Adipose tissue (tissue), 3 donors: ENCODE results near the gene SLC5A8. TPM values are rescaled to one million over a fixed set of nuclear protein-coding genes. Genes with fewer than 3 reads are reported as not detected.
"Not testable (repeated sequence)": the region's sequence is repeated elsewhere in the genome, so short reads cannot be mapped to it uniquely, and the experiment has no call there.

Source experiments
- H3K27ac ChIP-seq: one replicate; pipeline ENCODE4 v1.5.1; 2013; ENCODE audit warnings: low read depth, low read length
- WGBS, 3 donors: extraction: QIAGEN DNeasy Blood & Tissue Kit; methylation state at CpG; one replicate each; pipeline ENCODE4 v1.1.7; 2013; 5-methylcytosine and 5-hydroxymethylcytosine counted together
- polyA plus RNA-seq, 3 donors: library from polyadenylated mRNA; stranded (reverse); fragments of 200-250 nt; gene quantifications; one replicate each; pipeline ENCODE4 v1.2.3, GENCODE V29; 2013
- donor health status: healthy with polysubstance abuse.
- donor health status: Bipolar disorder and iron deficiency.
- donor health status: healthy.

The SLC5A8 gene
- polyA plus RNA-seq, 3 donors, result 0.02 TPM; not detected in 2

DNA sequence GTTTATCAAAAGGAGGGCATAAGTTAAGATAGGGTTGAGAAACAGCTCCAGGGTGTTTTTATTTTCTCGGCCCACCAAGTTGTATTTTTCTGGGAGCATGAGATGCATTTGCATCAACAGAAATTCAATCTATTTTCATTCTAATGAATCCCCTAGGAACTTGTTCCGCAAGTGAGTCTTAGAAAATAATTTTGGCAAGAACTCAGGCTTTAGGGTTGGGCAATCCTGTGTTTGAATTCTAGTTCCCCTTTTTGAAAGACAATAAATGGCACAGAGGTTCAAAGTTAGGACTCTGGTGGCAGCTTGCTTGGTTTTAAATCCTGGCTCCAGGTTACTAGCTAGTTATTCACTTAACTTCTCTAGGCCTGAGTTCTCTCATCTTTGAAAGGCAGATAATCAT is 23.7 kb downstream of the SLC5A8 start:
- H3K27ac ChIP-seq, result no peak overlapping the region
- WGBS, 3 donors, result 31 to 53% (median 39%) methylated on average over 2 of the region's 2 CpGs

DNA sequence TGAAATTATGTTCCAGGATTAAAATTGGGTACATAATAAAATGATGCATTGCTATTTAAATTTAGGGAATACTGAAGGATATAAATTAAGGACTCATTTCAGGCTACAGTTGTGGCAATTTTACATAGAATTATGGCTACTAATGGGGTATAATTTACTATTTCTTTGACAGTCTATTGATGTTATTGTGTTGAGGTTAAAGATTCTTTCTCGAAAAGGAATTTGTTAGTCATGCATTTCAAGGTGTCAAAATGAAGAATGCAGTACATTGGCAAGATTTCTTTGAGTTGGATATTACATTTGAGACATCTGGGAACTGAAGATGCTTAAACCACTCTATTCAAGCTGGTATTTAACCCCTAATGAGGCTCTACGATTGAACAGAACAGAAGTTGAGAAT is 28.3 kb downstream of the SLC5A8 start:
- no peak overlapping the region for H3K27ac ChIP-seq

DNA sequence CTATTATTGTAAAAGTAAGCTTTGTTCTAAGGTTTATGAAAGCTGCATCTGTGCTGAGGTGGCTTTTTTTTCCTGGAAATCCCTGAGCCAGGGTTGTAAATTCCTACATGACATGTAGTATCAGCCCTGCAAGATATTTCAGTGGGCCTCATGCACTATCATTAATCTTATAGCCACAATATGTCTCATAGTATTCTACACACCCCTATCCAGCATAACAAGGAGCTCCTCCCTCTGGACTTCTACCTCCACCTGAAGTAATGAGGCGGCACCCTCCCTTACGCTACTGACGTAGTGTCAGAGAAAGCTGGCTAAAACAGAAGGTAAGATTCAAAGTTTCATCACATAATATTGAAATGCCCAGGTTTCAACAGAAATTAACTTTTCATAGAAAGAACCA is 35.5 kb downstream of the SLC5A8 start:
- 54 to 84% (median 84%) methylated on average over 3 of the region's 3 CpGs for WGBS, 3 donors
- H3K27ac ChIP-seq, result no peak overlapping the region

More for the DNA sequence above, 28.3 kb downstream of the SLC5A8 start:
- WGBS, 3 donors, result 45 to 63% (median 52%) methylated on average over 2 of the region's 2 CpGs

- 79 to 88% (median 82%) methylated on average over 7 of the region's 7 CpGs for WGBS, 3 donors
These were observed 36.8 kb downstream of the SLC5A8 start for GRCh38 chr12:101173197-101173749.

DNA sequence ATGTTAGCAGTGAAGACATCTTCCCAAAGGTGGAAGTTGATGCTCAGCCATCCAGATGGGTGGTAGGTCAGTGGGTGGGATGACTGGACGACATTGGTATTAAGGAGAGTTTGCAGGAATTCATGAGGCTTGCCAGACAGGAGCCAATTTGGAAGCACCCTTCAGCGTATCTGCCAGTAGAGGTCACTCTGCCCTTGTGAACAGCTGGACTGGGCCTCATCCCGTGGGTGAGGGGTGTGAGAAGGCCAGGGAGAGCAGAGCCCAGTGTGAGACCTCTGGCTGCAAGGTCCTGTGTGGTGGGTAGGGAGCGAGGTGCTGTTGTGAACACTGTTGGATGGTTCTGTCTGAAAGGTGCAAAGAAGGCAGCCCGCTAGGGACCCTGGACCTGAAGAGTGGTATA is 37.7 kb downstream of the SLC5A8 start:
- no peak overlapping the region for H3K27ac ChIP-seq
- WGBS, 3 donors, result 30 to 47% (median 37%) methylated on average over 5 of the region's 5 CpGs

More at GRCh38 chr12:101173197-101173749, 36.8 kb downstream of the SLC5A8 start:
- H3K27ac ChIP-seq, result no peak overlapping the region

DNA sequence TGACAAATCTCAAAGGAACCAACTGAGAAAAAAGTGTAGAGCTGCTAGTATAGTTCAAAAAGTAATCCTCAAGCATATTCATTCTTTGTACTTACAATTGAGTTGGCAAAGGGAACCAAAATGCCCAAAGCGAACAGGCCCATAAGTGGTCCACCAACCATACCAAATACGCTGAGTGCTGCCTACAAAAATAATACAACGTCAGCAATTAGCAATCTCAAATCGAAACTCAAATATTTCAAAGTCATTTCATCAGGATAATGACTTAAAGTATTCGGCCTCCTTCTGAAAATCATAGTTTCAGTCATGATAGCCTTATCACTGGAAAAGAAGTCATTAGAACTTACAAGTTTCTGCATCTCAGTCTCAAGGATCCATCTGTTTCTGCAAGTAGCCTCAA is 42.0 kb downstream of the SLC5A8 start:
- no peak overlapping the region for H3K27ac ChIP-seq
- WGBS, 3 donors, result 81 to 90% (median 88%) methylated on average over 5 of the region's 5 CpGs

DNA sequence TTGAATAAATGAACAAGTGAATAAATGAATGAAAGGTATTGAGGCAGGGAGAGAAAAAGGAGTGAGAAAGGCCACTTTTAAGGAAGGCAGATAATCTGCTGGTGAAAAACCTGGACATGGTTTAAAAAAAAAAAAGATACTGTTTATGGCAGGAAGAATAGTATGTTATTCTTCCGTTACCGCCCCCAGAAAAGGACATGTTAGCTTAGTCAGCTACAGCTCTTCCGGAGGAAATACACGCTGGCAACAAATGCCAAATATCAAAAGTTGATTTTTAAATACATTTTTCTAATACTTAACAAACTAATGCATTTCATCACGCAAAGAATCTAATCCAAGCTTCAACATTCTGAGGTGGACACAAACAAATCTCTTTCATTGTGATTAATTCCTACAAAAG is 43.2 kb downstream of the SLC5A8 start:
- H3K27ac ChIP-seq, result no peak overlapping the region
- 62 to 76% (median 66%) methylated on average over 5 of the region's 5 CpGs for WGBS, 3 donors

DNA sequence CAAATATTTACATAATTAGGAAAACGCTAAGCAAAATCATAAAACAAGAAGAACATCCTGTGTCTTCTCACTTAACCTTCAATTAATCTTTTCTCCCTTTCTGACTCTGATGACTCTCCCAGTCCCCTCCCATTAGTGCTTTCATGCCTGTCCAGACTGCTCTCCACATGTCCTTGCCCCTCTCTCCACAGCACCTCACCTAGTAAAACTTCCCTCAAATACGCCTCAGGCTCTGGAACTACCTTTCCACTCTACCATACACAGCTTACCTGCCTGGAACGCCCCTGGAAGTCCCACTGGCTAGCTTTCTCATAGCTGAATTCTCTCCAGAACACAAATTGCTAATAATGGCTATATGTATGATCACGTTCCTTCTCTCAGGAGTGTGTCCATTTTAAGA is 44.7 kb downstream of the SLC5A8 start:
- no peak overlapping the region for H3K27ac ChIP-seq
- WGBS, 3 donors, result 57 to 76% (median 73%) methylated on average over 4 of the region's 4 CpGs

GRCh38 chr12:101145777-101146431 is 64.1 kb downstream of the SLC5A8 start:
- WGBS, 3 donors, result 84 to 89% (median 89%) methylated on average over 33 to 35 of the region's 35 CpGs
- H3K27ac ChIP-seq, result not testable (repeated sequence)

DNA sequence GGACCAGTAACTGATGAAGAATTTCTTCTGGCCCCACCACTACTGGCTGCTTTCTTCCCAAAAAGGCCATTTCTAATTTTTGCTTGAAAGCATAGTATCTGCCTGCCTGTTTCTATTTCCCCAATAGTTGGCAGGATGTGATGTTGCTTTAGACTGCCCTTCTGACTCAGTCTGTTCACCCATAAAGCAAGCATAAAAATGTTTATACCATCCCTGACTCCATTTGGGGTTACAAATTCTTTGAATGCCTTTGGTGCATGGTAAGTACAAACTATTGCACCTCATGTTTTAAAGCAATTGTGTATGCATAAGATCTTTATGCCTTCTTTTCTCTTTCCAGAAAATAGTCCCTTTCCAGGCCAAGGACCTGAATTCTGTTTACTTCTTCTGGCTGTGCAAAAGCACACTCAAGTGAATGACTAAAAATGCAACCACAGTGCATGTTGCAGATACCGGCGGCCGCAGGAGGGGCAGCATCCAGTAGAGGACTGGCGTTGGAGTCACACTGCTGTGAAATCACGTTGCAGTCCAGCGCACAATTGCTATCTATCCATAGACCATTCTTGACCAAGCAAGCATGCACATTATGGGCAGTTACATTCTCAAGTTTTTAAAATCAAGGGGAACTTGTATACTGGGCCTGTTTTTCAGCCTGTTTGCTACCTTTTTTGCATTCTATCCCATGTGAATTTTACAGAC is 82.4 kb downstream of the SLC5A8 start:
- no peak overlapping the region for H3K27ac ChIP-seq
- 81 to 90% (median 85%) methylated on average over 6 of the region's 6 CpGs for WGBS, 3 donors

DNA sequence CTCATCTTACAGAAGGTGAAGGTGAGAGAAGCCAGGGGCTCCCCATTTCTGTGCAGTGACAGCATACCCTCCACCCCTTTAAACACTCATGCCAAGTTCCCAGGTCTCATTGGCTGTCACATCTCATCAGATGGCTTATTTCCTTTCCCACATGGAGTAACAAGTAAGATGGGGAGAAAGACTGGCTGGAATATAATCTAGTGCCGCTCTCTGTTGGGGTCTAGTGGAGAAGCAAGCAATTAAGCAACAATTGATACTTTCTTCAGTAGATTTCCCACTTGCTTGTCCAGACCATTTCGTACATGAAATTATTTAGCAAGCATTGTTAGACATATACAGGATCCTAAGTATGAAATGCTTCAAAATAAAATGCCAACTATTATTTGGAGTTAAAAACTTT is 92.2 kb downstream of the SLC5A8 start:
- no peak overlapping the region for H3K27ac ChIP-seq
- WGBS, 3 donors, result 63 to 89% (median 84%) methylated on average over 2 of the region's 2 CpGs

GRCh38 chr12:101116911-101117310 is 93.1 kb downstream of the SLC5A8 start:
- WGBS, 3 donors, result 69 to 87% (median 87%) methylated on average over 4 of the region's 4 CpGs
- no peak overlapping the region for H3K27ac ChIP-seq

GRCh38 chr12:101115326-101115725 is 94.7 kb downstream of the SLC5A8 start:
- WGBS, 3 donors, result 65 to 77% (median 68%) methylated on average over 2 of the region's 2 CpGs
- H3K27ac ChIP-seq, result no peak overlapping the region

DNA sequence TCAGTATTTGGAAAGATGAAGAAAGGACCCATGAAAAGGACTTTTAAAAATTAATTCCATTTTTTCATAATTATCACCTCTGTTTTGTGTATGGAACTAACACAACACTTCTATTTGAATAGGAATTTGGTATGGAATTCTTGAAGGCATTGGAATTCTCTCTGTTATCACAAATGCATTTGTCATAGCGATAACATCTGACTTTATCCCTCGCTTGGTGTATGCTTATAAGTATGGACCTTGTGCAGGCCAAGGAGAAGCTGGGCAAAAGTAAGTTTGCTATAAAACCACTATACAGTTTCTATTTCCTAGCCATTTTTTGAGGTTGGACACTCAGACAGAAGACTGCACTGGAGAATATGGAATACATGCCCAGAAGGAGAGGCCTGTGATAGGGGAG is 98.6 kb downstream of the SLC5A8 start:
- H3K27ac ChIP-seq, result no peak overlapping the region
- 58 to 85% (median 79%) methylated on average over 2 of the region's 2 CpGs for WGBS, 3 donors

GRCh38 chr12:101110866-101111265 is 99.2 kb downstream of the SLC5A8 start:
- WGBS, 3 donors, result 55 to 81% (median 75%) methylated on average over 3 of the region's 3 CpGs
- no peak overlapping the region for H3K27ac ChIP-seq

DNA sequence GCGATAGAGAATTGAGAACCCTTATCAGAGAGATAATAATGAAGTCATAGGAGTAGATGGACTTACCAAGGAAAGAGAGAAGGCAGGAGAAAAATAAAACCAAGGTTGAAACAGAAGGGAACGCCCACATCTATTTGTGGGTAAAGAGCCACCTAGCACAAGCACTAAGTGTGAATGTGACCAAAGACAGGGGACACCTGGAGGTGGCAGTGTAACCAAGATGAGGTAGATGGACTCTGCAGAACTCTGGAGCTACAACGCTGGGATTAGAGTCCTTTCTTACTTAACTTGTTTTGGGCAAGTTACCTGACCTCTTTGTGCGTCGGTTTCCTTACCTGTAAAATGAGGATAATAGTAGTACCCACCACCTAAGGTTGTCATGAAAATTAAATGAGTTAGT is 101.9 kb downstream of the SLC5A8 start:
- no peak overlapping the region for H3K27ac ChIP-seq
- WGBS, 3 donors, result 78 to 90% (median 87%) methylated on average over 5 of the region's 5 CpGs

DNA sequence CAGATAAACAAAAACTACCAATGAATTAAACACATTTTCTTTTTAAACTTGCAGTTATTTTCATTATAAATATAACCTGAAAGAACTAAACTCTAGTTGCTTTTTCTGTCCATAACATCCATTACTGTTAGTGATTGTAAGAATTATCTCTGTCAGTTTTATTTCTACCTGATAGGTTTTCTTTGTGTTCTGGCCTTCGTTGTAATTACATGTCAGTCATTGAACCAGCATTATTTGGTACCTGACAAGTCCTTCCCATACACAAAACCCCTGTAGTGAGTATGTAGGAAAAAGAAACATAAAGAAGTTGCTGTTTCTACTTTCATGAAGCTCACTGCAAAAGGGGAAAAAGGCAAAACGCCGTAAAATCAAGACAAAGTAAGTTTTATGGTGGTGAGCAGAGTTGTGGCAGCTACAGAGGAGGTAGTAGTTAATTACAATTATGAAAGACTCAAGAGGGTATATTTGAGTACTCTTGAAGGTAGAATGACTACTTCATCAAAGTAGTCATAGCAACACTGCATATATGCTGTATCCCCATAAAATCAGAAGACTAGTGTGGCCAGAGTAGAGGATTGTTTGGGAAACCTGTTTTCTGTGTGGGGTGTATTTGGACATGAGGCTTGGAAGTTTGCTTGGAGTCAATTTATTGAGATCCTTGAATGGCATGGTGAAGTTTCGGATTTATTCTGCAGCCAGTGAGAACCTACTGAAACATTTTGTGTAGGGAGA is 102.8 kb downstream of the SLC5A8 start:
- H3K27ac ChIP-seq, result no peak overlapping the region
- 63 to 83% (median 70%) methylated on average over 4 of the region's 4 CpGs for WGBS, 3 donors
